Gastroesophageal sphincter (tissue), 3 donors: ENCODE results near the gene LGALS3BP.

Experiments used
- CTCF ChIP-seq, 4 experiments: fragments of 200-600 bp in 2 of 4; fragments of 450-650 bp in 2 of 4; sonication (generic) in 1 of 4; IDR thresholded peaks; one replicate each; pipeline ENCODE4 v1.5.1; 2017 to 2019; ENCODE audit warnings: antibody characterized with exemption in 4 of 4, mild to moderate bottlenecking in 2 of 4, moderate library complexity in 2 of 4
- POLR2A ChIP-seq, 2 donors: fragments of 450-650 bp; IDR thresholded peaks; one replicate each; pipeline ENCODE4 v1.6.1; 2017; ENCODE audit warnings: antibody characterized with exemption in 2 of 2, mild to moderate bottlenecking in 2 of 2, moderate library complexity in 1 of 2

GRCh38 chr17:79023180-79023705 is 43.5 kb upstream of the LGALS3BP start:
- TF ChIP-seq CTCF (IDR thresholded peaks at IDR 0.05) (no peak), POLR2A (IDR thresholded peaks at IDR 0.05) (no peak)
